Keratinocyte (primary cell): ENCODE data around the gene TDRD3.

Source experiments
- EZH2 ChIP-seq: IDR thresholded peaks from one replicate; pipeline ENCODE4 v1.6.1; 2012; ENCODE audit warnings: inconsistent platforms, mild to moderate bottlenecking, low read length, moderate library complexity
- TF ChIP-seq, protein P1 (sequence below), 3 experiments: IDR thresholded peaks in 1 of 3; conservative IDR thresholded peaks in 1 of 3; optimal IDR thresholded peaks in 1 of 3; 2 replicates in 2 of 3; 3 replicates in 1 of 3; pipeline versions ENCODE3 to v1.5.1; 2011; ENCODE audit warnings: low read length in 3 of 3, mild to moderate bottlenecking in 3 of 3, moderate library complexity in 2 of 3, control low read depth in 1 of 3, inconsistent platforms in 1 of 3; ENCODE audit not compliant: insufficient read depth in 2 of 3; ENCODE audit errors: extremely low read depth in 1 of 3

DNA sequence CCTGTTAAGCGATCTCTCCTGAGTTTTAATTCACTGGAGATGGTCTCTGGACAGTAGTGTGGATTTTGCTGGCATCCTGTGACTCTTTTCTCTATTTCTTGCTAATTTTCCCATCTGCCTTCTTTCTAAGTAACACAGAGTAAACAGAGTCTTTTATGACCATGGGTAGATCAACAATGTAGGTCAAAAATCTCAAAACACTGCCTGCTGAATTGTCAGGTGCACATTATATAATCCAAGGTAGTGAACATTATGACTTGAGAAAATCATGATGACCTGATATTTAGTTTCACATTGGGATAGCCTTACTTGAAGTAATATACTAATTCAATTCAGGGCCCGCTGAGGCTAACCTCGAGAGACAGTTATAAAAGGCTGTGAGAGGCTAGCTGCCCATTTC, 180.7 kb downstream of the TDRD3 start:
- TF ChIP-seq, protein P1, sequence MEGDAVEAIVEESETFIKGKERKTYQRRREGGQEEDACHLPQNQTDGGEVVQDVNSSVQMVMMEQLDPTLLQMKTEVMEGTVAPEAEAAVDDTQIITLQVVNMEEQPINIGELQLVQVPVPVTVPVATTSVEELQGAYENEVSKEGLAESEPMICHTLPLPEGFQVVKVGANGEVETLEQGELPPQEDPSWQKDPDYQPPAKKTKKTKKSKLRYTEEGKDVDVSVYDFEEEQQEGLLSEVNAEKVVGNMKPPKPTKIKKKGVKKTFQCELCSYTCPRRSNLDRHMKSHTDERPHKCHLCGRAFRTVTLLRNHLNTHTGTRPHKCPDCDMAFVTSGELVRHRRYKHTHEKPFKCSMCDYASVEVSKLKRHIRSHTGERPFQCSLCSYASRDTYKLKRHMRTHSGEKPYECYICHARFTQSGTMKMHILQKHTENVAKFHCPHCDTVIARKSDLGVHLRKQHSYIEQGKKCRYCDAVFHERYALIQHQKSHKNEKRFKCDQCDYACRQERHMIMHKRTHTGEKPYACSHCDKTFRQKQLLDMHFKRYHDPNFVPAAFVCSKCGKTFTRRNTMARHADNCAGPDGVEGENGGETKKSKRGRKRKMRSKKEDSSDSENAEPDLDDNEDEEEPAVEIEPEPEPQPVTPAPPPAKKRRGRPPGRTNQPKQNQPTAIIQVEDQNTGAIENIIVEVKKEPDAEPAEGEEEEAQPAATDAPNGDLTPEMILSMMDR (optimal IDR thresholded peaks at IDR 0.05 in 1 of 3, IDR thresholded peaks at IDR 0.05 in 1 of 3, conservative IDR thresholded peaks at IDR 0.05 in 1 of 3; ENCODE audit: extremely low read depth in 1 of 3, insufficient read depth in 2 of 3, low read length in 3 of 3) = no peak
- TF ChIP-seq EZH2 = no peak
